Astrocyte of the spinal cord (primary cell): ENCODE measurements around the gene SERPINB6.
"Not testable (repeated sequence)": the region's sequence is repeated elsewhere in the genome, so short reads cannot be mapped to it uniquely, and the experiment has no call there.

Experiments
- DNase-seq: peaks from one replicate; pipeline ENCODE4 v3.0.0; 2011; ENCODE audit warnings: low read depth, low spot score
- H3K4me3 ChIP-seq: 2 replicates; pipeline ENCODE4 v1.5.1; 2011; ENCODE audit warnings: low read depth, mild to moderate bottlenecking, low read length, moderate library complexity
- in situ Hi-C: cut with HindIII; loops from 2 replicates; pipeline ENCODE4 v1.10.0; 2017; ENCODE audit warnings: low sequenced_read_pairs
- TF ChIP-seq, protein P1 (sequence below): IDR thresholded peaks from 2 replicates; pipeline ENCODE4 v1.5.1; 2012; ENCODE audit warnings: low read depth, mild to moderate bottlenecking, low read length, inconsistent platforms

SERPINB6 gene

DNA sequence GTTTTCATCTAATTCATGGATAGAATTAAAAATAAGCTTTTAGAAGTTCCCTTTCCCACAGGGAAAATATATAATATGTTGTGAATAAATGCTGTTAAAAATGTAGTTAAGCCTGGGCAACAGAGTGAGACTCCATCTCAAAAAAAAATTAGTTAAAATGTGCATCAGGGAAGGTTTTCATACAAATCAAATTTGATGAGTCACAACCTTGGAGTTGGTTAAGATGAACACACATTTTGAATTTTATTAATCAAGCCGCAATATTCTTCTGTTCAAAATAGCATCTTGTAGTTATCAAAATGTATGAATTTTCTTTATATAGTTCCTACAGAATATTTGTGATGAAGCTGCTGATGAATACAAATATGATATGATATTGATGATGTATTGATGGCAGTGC lies 37.3 kb downstream of the SERPINB6 start:
- TF ChIP-seq, protein P1, sequence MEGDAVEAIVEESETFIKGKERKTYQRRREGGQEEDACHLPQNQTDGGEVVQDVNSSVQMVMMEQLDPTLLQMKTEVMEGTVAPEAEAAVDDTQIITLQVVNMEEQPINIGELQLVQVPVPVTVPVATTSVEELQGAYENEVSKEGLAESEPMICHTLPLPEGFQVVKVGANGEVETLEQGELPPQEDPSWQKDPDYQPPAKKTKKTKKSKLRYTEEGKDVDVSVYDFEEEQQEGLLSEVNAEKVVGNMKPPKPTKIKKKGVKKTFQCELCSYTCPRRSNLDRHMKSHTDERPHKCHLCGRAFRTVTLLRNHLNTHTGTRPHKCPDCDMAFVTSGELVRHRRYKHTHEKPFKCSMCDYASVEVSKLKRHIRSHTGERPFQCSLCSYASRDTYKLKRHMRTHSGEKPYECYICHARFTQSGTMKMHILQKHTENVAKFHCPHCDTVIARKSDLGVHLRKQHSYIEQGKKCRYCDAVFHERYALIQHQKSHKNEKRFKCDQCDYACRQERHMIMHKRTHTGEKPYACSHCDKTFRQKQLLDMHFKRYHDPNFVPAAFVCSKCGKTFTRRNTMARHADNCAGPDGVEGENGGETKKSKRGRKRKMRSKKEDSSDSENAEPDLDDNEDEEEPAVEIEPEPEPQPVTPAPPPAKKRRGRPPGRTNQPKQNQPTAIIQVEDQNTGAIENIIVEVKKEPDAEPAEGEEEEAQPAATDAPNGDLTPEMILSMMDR = no peak
- in situ Hi-C loops = no loop called here
- no peak for DNase-seq
- no peak overlapping the region for H3K4me3 ChIP-seq

DNA sequence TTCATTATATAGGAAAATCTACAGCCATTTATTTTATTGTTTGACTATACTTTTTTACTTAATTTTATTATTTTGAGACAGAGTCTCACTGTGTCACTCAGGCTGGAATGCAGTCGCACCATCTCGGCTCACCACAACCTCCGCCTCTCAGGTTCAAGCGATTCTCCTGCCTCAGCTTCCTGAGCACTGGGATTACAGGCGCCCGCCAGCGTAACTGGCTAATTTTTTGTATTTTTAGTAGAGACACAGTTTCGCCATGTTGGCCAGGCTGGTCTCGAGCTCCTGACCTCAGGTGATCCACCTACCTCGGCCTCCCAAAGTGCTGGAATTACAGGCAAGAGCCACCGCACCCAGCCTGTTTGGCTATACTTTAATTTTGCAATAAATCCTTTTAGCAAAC lies 38.5 kb downstream of the SERPINB6 start:
- DNase-seq, H3K4me3 ChIP-seq, in situ Hi-C loops: not testable (repeated sequence)

DNA sequence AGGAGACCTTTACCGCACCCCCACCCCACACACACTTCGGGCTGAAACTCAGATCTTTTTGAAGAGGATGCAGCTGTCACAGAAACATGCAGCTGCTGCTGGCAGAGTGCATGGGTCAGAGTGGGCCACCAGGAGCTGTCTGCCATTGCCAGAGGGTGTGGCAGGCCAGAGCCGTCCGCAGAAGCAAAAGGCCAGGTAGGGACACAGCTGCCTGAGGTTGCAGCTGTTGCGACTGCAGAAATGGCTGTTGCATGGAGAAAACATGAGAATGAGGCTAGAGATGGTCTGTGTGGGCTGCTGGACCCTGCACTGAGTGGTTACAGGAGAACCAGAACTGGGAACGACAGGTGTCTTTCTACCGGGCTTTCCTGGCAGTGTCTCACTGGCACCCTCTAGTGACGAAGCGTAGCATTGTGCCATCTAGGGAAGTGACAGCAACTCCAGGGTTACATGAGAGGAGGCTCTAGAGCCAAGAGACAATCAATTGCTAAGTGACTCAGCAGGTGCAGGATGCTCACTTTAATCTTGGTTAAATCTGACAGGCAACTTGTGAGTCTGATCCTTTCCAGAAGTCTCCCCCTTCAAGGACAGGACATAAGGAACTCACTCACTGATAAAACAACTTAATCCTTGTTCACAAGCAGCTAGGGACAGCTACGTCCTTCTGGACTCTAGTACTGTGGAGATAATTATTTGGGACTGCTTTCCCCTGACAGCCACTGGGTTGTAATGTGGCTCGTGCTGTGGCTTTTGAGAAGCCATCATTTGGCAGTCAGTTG lies 39.2 kb downstream of the SERPINB6 start:
- TF ChIP-seq, protein P1 = peak; percentile 100
- DNase-seq = peak; percentile 53
- H3K4me3 ChIP-seq = no peak overlapping the region
- in situ Hi-C loops = no loop called here

DNA sequence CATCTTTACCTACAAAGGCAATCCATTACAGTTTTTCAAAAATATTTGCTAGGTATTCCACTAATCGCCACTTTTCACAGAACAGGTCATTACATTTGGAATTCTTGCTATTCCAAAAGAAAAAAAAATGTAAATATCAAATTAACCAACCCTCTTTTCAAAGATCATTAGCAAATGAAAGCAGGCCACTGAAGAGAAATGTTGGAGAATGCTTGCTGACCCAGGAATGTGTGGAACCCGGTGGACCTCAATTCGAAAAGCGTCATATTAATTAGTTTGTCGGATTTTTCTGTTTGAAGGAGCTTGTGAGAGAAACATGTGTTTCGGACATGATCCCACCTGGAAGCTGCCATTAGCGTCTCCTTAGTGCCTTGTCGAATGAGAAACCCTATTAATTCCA lies 40.3 kb downstream of the SERPINB6 start:
- H3K4me3 ChIP-seq = no peak overlapping the region
- no peak for DNase-seq
- TF ChIP-seq, protein P1 = no peak
- in situ Hi-C loops = no loop called here

DNA sequence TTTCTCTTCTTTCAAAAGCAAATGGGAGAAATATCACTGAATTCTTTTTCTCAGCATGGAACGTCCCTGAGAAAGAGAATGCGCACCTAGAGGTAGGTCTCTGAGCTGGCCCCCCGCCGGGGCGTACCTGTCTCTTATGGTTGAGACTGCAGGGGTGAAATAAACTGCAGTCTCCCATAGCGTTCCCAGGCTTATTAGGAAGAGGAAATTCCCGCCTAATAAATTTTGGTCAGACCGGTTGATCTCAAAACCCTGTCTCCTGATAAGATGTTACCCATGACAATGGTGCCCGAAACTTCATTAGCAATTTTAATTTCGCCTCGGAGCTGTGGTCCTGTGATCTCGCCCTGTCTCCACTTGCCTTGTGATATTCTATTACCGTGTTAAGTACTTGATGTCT lies 43.4 kb downstream of the SERPINB6 start:
- DNase-seq, in situ Hi-C loops: not testable (repeated sequence)

DNA sequence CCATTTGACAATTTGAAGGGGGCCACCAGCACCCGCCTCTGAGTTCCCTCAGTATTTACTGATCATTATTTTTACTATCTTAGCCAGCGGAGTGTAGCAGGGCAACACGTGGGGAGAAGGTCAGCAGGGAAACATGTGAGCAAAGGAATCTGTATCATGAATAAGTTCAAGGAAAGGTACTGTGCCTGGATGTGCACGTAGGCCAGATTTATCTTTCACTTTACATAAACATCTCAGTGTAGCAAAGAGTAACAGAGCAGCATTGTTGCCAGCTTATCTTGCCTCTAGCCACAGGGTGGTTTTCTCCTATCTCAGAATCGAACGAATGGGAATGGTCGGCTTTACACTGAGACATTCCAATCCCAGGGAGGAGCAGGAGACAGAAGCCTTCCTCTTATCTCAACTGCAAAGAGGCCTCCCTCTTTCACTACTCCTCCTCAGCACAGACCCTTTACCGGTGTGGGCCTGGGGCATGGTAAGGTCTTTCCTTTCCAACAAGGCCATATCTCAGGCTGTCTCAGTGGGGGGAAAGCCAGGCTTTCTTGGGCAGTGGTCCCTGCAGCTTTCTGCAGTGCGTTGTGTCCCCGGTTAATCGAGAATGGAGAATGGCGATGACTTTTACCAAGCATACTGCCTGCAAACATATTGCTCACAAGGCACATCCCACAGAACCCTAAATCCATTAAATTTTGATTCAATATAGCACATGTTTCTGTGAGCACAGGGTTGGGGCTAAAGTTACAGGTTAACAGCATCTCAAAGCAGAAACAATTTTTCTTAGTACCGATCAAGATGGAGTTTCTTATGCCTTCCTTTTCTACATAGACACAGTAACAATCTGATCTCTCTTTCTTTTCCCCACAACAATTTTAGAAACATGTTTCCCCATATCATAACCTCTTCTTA lies 45.3 kb downstream of the SERPINB6 start:
- DNase-seq, H3K4me3 ChIP-seq, in situ Hi-C loops: not testable (repeated sequence)

More for the DNA sequence above, 43.4 kb downstream of the SERPINB6 start:
- H3K4me3 ChIP-seq = not testable (repeated sequence)

DNA sequence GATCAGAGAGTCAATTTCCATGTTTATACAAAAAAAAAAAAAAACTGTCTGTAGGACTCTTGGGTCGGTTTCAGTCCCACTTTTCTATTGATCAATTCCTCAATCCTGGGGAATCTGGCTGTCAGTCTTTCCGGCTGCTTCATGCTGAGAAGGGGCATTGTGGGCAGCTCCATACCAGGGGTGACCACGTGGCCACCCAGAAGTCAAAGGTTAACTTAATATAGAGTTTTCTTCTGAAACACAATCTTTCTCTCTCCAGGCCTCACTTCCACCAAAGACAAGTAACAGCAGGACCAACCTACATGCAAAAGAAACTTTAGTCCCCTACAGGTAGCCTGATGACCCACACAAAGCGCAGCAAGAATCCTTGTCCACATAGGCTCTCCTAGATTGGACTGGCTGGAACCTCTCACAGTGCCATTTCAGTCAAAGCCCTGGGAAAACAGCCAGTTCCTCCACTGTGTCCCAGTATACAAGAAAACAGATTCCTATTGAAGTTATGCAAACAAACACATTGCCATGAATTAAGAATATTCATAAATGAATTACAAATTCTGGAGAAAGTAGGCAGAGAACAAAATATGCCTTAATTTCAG lies 49.7 kb downstream of the SERPINB6 start:
- no peak overlapping the region for H3K4me3 ChIP-seq
- no peak for DNase-seq
- in situ Hi-C loops = no loop called here
- TF ChIP-seq, protein P1 = no peak

DNA sequence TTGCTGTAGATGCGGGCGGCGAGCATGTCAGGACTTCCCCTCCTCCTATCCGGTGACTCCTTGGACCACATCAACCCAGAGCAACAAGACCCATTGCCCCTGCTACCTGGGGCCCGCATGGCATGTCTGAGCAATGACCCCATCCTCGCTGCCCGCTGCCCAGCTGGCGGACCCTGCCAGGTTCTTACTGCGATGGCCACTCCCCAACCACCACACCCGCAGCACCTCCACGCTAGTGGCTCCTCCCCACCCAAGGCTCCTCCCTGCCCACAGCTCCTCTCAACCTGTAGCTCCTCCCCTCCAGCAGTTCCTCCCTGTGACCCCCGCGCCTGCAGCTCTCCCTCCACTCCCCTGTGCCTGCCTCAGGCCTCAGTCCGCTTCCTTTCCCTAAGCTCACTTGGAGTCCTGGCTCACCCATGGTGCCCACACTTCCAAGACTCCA lies 50.7 kb downstream of the SERPINB6 start:
- in situ Hi-C loops = no loop called here
- DNase-seq = no peak
- TF ChIP-seq, protein P1 = no peak
- no peak overlapping the region for H3K4me3 ChIP-seq
